ENCODE measurements around the gene MORN4. TPM values are rescaled to one million over a fixed set of nuclear protein-coding genes. Genes with fewer than 3 reads are reported as not detected.
"Not testable (repeated sequence)": the region's sequence is repeated elsewhere in the genome, so short reads cannot be mapped to it uniquely, and the experiment has no call there.

The MORN4 gene
- polyA plus RNA-seq, 12 donors: 3.8 to 7.6 (median 5.6) TPM; not detected in 1

DNA sequence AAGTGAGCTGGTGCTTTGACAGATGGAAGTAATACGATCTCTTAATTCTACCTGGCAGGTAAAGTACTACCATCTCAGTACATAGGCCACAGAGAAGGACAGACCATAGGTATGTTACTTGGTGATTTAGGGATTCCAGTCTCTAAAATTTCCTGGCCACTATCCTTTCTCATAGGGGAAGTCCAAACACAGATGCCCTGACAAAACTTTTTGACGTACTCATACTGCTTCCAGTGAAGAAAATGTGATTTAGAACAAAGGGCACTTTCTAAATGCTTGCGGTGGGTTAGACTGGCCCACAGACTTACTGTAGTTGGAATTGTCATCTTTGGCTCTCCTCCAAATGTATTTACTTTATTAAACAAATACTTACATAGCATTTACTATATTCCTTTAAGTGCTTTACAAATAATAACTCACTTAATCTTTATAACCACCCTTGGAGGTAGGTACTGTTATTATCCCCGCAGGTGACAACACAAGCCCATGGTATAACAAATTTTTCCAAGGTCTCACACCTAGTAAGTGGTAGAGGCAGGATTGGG is 10.2 kb upstream of the MORN4 start:
- DNase-seq: no peak

DNA sequence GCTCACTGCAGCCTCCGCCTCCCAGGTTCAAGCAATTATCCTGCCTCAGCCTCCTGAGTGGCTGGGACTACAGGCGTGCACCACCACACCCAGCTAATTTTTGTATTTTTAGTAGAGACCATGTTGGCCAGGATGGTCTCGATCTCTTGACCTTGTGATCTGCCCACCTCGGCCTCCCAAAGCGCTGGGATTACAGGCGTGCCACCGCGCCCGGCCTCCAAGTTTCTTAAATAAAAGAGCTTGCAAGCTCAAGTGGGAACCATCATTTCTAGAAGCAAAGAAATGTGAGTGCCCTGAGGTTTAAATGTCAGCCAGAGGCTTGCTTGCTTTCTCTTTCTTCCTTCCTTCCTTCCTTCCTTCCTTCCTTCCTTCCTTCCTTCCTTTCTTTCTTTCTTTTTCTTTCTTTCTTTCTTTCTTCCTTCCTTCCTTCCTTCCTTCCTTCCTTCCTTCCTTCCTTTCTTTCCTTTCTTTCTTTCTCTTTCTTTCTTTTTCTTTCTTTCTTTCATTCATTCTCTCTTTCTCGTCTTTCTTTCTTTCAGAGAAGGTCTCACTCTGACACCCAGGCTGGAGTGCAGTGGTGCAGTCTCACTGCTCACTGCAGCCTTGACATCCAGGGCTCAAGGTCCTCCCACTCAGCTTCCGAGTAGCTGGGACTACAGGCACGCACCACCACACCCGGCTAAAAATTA is 9.3 kb upstream of the MORN4 start:
- DNase-seq: not testable (repeated sequence)

DNA sequence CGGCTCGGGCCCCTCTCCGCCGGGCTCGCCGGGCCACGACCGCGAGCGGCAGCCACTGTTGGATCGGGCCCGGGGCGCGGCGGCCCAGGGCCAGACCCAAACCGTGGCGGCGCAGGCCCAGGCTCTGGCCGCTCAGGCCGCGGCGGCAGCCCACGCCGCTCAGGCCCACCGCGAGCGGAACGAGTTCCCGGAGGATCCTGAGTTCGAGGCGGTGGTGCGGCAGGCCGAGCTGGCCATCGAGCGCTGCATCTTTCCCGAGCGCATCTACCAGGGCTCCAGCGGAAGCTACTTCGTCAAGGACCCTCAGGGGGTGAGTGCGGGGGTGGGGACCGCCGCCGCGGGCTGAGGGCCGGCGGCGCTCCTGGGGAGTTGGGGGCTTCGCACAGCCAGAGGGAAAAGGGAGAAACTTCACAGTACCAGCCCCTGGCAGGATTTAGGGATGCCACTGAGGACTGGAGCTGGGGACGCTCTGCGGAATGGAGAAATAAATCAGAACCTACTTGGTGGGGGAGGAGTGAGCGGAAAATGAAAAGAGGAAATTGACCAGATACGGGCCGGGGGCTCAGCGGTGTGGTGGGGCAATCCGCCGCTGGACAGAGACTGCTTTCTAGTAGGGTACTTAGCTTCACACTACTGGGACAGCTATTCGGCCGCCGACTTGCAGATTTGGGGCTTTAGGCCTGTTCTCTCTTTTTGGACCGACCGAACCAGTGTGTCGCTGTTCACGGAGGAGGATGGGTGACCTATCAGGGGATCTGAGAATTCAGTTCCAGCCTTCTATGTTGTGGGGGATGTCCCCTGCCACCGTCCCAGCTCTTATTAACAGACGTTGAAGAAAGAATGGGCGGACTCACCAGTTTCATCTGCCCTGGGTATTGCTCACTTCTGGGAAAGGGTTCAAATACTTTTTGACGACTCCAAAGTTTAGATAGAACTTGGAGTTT is 7.8 kb upstream of the MORN4 start:
- DNase-seq: no peak

DNA sequence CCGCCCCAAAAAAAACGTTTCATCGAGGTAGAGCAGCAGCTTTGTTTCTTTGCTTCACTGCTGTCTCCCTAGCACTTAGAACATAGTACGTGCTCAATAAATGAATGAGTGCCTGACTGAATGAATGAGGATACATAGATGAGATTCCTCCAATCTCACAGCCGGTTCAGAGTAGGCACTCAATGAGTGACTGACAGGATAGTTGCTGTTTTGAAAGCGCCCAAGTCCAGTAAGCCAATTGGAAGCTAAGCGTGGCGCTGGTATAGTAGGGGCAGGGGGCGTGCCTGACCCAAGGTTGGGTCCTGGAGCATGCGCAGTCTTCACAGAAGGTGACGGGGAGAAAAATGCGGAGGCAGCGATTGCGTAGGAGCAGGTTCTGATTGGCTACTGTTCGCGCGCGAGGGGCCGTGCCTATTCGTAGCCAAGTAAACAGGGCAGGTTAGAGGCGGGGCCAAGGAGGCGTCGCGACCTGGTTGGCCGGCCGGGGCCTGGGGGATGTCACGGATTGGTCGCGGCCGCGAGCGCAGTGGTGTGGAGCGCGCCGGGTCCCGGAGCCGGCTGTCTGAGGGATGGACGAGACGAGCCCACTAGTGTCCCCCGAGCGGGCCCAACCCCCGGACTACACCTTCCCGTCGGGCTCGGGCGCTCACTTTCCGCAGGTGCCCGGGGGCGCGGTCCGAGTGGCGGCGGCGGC is 7.0 kb upstream of the MORN4 start, which contains the start of gene PI4K2A:
Gene PI4K2A, plus strand, starts transcription at position 498 of the 694 bp plus-strand sequence. Its CDS starts 72 bp downstream, at position 570.
- peak; percentile 98 for DNase-seq

DNA sequence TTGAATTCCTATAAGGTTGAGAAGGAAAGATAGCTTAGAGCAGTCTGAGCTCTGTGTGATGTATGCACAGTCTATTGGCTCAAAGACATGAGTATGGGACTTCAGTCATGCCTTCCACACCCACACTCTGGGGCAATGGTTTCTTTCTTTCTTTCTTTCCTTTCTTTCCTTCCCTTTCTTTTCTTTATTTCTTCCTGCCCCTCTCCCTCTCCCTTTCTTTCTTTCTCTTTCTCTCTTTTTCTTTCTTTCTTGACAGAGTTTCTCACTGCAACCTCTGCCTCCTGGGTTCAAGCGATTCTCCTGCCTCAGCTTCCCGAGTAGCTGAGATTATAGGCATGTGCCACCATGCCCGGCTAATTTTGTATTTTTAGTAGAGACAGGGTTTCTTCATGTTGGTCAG is 5.8 kb upstream of the MORN4 start:
- not testable (repeated sequence) for DNase-seq

DNA sequence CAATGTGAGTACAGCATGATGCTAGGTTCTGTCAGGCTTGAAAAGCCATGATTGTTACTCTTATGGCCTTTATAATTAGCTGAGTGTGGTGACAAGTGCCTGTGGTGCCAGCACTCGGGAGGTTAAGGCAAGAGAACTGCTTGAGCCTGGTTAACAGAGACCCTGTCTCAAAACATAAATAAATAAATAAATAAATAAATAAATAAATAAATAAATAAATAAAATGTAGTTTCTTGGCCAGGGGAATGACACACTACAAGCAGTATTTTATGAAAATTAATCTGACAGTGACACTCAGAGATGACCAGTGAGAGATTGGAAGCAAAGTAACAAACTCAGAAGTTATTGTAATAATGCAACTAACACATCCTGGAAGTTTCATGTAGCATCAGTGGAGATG is 2.3 kb upstream of the MORN4 start:
- no peak for DNase-seq

DNA sequence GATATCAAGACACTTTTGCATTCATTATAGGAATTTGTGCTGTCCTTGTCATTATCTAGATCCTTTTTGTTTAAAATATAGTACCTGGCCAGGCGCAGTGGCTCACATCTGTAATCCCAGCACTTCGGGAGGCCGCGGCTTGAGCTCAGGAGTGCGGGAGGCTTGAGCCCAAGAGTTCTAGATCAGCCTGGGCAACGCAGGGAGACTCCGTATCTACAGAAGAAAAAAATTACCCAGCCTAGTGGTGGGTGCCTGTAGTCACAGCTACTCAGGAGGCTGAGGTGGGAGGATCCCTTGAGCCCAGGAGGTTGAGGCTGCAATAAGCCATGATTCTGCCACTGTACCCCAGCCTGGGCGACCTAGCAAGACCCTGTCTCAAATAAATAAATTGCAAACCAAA is 621 bp upstream of the MORN4 start:
- no peak for DNase-seq

DNA sequence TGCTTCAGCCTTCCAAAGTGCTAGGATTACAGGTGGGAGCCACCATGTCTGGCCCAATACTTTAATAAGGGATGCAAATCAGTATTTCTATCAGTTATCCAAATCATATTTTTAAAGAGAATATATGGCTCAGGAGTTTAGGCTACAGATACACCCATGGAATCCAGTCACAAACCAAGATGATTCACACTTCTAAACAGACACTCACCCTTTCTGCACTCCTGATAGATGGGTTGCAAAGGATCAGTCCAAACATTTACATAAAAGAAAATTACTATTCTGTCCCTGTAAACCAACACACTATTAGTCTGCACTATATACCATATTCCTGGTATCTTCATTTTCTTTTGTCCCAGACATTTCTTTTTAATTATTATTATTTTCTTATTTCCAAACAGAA is 2.2 kb downstream of the MORN4 start:
- no peak for DNase-seq

DNA sequence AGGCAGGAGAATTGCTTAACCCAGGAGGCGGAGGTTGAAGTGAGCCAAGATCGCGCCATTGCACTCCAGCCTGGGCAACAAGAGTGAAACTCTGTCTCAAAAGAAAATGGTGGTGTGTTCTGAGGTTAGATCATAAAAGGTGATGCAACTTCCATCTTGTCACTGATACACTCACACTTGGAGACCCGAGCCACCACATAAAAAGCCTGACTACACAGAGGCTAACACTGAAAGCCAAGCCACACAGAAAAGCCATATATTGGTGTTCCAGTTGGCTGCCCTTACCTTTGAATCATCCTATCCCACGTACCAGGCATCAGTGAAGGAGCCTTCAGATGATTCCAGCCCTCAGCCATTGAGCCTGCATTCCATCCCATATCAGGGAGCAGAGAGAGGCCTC is 4.0 kb downstream of the MORN4 start:
- DNase-seq: no peak

DNA sequence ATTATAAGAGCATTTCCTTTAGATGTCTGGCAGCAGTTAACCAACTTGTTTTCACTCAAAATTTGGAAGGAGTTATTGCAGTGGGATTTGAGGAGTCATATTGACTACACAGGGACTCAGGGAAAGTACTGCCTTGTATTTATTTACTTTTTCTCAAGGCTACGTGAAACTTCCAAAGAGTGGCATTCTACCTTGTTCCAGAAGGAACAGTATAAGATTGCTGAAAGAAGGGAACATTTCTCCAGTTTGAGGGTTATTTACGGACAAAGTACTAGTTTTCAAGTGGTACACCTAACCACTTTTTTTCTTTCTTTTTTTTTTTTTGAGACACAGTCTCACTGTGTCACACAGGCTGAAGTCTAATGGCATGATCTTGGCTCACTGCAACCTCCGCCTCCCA is 5.1 kb downstream of the MORN4 start:
- DNase-seq: no peak

DNA sequence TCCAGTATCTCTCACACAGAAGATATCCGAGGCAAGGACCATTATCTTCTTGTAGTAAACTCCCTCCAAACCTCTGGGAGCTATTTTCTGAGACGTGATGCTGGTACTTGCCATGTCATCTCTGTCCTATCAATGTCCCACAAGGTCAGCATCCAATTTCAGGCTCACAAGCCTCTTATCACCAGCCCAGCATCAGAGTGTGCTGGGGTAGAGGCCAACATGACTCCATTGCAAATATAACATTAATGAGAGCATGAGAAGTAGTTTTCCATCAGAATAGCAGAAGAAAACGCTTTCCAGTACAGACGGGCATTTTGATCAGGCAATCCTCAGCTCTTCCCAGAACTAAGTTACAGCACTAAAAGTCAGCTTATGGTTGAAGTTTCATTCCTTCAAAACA is 5.6 kb downstream of the MORN4 start:
- no peak for DNase-seq

DNA sequence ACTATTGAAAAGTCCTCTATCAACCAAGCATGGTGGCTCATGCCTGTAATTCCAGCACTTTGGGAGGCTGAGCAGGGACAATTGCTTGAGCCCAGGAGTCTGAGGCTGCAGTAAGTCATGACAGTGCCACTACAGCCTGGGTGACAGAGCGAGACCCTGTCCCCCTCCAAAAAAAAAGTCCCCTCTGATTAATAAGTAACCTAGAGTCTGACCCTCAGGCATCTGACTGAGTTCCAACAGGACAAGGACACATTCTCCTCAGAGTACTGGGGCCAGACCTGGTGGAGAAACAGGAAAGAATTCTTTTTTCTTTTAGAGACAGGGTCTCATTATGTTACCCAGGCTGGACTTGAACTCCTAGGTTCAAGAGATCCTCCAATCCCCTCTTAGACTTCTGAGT is 10.0 kb downstream of the MORN4 start:
- no peak for DNase-seq

DNA sequence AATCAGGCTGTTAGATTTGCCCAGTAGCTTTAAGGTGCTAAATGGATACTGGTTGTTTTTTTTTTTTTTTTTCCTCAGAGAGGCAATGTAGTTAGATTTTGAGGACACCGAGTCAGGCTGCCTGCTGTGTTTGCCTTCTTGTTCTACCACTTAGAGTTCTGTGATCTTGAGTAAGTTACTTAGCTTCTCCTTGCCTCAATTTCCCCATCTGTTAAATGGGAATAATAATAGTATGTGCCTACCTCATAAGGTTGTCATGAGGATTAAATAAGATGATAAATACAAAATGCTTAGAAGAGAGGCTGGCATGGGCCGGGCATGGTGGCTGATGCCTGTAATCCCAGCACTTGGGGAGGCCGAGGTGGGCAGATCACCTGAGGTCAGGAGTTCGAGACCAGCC is 14.6 kb downstream of the MORN4 start:
- no peak for DNase-seq

DNA sequence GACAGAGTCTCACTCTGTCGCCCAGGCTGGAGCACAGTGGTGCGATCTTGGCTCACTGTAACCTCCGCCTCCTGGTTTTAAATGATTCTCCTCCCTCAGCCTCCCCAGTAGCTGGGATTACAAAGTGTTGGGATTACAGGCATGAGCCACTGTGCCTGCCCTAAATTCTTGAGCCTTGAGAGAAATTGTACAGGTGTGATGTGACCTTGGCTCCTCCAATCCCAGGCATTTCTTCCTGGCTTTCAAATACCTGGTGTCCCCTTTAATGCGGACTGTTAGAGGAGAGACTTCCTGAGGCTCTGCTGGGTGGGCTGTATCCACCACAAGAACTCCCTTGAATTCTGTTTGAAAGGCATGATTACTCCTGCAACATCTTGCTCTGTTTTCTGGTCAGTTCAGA is 15.0 kb downstream of the MORN4 start:
- no peak for DNase-seq

DNA sequence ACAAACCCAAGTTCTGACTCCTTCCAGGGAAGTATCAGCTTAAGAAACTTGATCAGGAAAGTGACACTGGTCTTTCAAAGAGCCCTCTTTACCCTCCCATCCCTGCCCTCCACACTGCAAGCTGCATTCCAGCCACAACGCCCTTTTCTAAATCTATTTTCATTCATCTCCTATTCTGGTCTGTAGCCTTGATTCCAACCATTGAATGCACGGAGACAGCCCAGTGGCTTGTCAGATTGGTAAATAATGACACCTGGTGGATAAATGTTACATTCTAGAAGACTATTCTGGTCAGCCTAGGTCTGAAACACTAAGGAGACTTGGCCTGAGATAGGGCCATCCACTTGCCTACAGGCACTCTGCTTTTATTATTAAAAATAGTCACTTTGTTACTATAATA is 20.9 kb downstream of the MORN4 start:
- peak; percentile 59 for DNase-seq

DNA sequence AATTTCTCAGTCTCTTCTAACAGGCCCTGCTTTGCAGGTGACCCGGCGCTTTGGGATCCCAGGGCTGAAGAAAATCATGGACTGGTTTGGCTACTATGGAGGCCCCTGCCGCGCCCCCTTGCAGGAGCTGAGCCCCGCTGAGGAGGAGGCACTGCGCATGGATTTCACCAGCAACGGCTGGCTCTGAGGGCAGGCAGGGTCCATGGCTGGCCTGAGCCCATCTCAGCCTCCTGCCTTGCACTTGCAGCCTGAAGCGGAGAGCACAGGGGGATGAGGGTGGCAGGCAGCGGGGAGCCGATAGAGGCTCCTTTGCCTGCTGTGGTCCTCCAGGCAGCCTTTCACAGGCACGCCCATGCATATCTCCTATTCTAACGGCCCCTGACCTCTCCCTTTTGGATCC is 21.8 kb downstream of the MORN4 start:
- no peak for DNase-seq

DNA sequence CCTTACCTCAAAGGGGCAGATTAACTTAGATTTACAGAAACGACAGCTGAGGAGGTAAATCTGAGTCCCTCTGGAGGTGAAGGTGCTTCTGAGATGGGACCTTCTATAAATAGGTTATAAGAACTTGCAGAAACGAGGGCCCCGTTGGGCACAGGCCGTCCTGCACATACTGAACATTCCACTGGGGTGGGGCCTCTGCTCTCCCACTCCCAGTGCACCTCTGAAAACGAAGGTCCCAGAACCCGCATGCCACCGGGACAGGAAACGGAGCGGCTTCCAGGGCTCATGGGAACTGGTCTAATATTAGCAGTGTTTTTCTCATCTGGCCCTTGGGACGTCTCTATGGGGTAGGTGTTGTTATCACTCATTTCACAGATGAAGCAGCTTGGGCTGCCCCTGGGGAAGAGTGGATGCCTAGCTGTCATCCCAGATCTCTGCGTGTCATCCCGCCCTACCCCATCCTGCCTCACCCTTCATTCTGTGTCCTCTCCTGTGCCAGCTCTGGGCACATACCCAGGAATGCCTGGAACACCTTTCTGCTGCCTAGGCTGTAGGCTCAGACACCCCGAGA is 24.2 kb downstream of the MORN4 start:
- DNase-seq: no peak

DNA sequence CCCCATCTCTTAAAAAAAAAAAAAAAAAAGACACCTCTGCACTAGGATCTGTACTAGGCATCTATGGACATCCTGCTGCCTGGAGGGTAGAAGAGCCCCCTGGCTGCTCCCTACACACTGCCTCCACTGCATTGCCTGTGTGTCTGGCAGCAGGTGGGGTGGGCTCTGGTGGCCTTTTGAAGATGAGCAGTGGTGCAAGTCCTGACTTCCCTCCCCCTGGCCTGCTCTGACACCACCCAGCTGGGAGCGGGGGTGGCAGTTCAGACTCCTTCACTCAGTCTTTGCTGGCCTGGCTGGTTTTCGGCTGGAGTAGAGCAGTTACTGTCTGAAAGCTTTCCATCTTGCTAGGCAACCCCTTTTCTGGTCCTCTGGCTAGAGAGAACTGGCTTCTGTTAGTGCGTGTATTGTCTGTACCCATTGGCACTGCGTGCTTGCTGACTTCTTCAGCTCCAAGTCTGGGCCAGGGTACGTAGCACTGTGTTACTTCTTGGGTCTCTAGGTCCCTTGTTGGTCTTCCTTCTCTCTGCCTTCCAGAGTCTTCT is 26.1 kb downstream of the MORN4 start:
- DNase-seq: no peak

DNA sequence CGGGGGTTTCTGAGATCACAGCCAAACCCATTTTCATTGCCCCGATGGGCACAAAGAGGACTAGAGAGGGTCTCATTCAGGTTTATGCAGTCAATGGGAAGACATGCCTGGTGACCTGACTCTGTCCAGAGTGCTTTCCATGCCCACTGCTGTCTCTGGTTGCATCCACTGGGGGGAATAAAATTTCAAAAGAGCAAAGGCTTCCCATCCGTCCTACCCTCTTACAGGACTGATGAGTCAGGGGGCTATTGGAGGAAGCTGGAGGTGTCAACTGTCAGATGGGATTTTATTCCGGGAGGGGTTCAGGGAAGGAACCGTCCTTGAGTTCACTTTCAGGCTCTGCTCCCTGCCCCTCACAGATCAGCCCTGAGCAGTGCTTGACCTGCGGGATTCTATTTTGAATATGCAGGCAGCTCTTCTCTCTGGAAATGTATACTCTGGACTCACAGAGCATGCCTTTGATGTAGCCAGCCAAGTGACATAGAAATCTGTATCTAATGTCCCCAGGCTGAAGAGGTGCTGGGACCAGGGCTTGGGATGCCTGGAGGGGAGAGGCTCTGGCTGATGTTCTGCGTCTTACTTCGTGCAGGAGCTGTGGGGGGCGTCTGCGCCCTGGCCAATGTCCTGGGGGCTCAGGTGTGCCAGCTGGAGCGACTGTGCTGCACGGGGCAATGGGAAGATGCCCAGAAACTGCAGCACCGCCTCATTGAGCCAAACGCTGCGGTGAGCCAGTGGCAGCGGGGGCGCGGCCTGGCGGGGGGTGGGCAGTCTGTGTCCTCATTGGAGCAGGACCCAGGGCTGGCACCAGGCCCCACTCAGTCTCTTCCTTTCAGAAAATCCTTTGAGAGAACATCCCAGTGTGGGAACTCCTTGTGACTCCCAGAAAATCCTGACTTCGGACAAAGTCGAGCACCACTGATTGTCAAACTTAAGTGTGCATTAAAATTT is 31.8 kb downstream of the MORN4 start:
- no peak for DNase-seq

DNA sequence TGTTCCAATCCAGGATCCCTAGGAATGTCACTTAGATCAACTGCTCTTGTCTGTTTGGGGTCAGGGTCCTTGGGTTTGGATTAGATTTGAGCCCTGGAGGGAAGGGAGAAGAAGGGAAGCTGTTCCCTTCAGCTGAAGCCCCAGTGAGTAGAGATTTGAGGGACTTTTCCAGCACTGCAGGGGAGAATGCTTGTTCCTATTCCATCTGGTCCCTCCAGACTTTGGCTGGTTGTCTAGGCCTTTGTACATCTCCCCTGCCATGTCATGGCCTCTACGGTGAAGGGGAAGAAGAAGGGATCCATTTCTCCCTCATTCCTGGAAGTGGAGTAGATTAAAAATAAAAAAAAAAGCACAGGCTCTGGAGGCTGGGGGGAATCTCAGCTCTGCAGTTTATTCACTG is 32.7 kb downstream of the MORN4 start:
- no peak for DNase-seq

Data from muscle of arm (tissue), 12 donors.